Measurements from ENCODE around the gene IZUMO2. TPM values are rescaled to one million over a fixed set of nuclear protein-coding genes. Genes with fewer than 3 reads are reported as not detected.

IZUMO2 gene
- total RNA-seq, result not detected in 2 replicates

GRCh38 chr19:50162988-50163387 is at the start of gene IZUMO2:
IZUMO2 (minus strand) TSS chr19:50163281; CDS start chr19:50163194, 87 bp downstream.

GRCh38 chr19:50203281-50204080 is 40.4 kb upstream of the IZUMO2 start, which contains the start of gene MYH14:
MYH14 (plus strand) TSS chr19:50203622; CDS start chr19:50210366, 6,744 bp downstream.

Other genes starting within 250 kb of the IZUMO2 start
- 8.1 and 9.2 TPM in 2 replicates for gene ATF5, start 234.1 kb downstream of the IZUMO2 start, total RNA-seq
- gene NUP62, start 233.8 kb downstream of the IZUMO2 start, total RNA-seq, result 41.3 and 42.2 TPM in 2 replicates
- not detected in 2 replicates for gene SIGLEC11, start 202.1 kb downstream of the IZUMO2 start, total RNA-seq
- gene VRK3, start 137.9 kb downstream of the IZUMO2 start, total RNA-seq, result 26.9 and 27.6 TPM in 2 replicates
- 7.7 and 9.2 TPM in 2 replicates for gene ZNF473, start 137.3 kb downstream of the IZUMO2 start, total RNA-seq
- gene MYH14, start 40.3 kb upstream of the IZUMO2 start, total RNA-seq, result under 0.01 TPM in 1 of 2 replicates, not detected in the other
- under 0.01 TPM in 1 of 2 replicates, not detected in the other for gene KCNC3, start 166.1 kb upstream of the IZUMO2 start, total RNA-seq
- gene NAPSA, start 202.4 kb upstream of the IZUMO2 start, total RNA-seq, result not detected in 2 replicates
- gene NR1H2, start 213.2 kb upstream of the IZUMO2 start, total RNA-seq, result 69.3 and 72.4 TPM in 2 replicates
- 12.3 and 16.9 TPM in 2 replicates for gene POLD1, start 221.1 kb upstream of the IZUMO2 start, total RNA-seq